GM19438 (cell line): ENCODE results near the gene KCNE1.
"Not testable (repeated sequence)": the region's sequence is repeated elsewhere in the genome, so short reads cannot be mapped to it uniquely, and the experiment has no call there.

Source experiments
- ATAC-seq: cut with Tn5 transposase; IDR thresholded peaks from one replicate; pipeline ENCODE4 v1.9.1; 2021; ENCODE audit warnings: low read depth; ENCODE audit not compliant: unreplicated experiment

The KCNE1 gene

DNA sequence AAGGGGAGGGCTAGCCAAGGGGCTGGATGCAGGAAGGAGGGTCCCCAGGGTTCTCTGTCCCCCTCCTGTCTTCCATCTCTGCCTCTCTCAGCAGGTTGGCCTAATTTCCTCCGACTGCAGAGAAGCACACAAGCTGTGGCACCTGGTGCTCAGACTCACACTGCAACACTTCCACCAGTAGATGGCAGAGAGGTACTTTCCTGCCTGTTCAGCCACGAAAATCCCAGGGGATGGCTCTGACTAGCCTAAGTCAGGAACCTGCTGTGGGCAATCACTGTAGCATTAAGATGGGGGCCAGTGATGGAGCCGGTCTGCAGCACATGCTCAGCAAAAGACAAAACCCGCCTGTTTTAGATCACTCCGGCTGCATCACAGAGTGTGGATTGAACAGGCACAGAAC, 82.3 kb downstream of the KCNE1 start:
- not testable (repeated sequence) for ATAC-seq

DNA sequence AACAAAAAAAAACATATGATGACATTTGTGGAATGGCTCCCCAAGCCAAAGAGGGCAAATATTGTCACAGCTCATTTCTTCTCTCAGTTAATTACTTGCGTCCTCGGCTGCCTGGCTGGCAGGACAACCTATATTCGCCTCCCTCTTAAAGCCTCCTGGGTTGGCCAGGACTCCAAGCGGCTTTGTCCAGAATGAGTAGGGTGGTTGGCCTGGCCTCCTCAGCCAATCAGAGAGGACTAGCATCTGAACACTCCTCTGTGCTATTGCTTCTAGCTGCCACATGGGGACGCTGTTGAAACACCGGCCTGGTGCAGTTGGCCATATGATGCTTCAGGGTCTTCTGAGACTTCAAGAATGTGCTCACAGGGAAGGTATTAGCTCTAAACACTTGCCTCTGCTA, 83.6 kb downstream of the KCNE1 start:
- not testable (repeated sequence) for ATAC-seq

- ATAC-seq = not testable (repeated sequence)
These were observed 84.7 kb downstream of the KCNE1 start for GRCh38 chr21:34427339-34427738.

GRCh38 chr21:34423805-34424204, 88.2 kb downstream of the KCNE1 start, which contains the start of gene SMIM34:
Gene SMIM34, minus strand, starts transcription at chr21:34423951. Its CDS starts 112 bp downstream, at chr21:34423839.
- not testable (repeated sequence) for ATAC-seq

DNA sequence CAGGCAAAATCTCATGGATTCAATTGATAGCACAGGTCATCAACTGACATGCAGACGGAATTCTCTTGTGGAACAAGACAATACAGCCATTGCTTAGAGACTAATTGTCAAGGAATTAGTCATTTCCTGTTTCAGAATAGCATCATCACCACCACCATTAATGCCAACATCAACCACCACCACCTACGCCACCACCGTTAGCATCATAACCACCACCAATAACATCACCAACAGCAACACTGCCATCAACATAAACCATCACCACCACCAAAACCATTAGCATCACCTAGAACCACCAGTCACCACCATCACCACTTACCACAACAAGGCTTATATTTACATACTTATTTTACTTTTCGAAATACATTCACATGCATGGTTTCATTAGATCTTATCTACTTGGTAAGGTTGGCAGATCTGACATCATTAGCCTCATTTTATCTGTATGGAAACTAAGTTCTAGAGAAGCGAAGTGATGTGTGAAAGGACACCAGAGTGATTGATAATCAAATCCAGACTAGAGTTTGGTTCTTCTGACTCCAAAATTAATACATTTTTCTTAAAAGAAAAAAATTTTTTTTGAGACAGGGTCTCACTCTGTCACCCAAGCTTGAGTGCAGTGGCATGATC, 94.4 kb downstream of the KCNE1 start:
- not testable (repeated sequence) for ATAC-seq

DNA sequence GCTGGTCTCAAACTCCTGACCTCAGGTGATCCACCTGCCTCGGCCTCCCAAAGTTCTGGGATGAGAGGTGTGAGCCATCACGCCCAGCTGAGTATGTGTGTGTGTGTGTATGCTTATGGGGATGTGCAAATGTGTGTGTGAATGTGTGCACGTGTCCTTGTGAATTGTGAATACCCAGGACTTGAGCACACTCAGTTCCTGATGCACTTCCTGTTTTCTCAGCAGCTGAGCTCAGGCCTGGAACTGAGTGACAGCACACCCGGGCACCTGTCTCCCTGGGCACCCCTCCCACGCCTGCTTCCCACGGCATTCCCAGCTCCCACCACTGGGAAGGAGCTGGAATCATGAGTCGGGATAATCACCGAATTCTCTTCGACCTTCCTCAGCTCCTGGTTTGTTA, 104.7 kb downstream of the KCNE1 start:
- not testable (repeated sequence) for ATAC-seq

DNA sequence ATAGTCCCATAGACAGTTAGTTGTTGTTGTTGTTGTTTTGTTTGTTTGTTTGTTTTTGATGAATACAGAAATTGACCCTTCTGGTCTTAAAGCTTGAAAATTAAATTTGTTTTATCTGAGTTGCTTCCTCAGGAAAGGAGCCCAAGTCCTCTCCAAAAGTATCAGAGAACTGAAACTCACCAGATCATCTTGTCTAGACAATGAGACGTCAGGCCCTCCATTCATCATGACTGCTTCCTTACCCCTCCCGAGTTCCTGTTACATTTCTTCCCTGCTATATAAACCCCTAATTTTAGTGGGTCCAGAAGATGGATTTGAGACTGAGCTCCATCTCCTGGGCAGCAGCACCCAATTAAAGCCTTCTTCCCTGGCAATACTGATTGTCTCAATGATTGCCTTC, 105.3 kb downstream of the KCNE1 start:
- ATAC-seq = not testable (repeated sequence)

DNA sequence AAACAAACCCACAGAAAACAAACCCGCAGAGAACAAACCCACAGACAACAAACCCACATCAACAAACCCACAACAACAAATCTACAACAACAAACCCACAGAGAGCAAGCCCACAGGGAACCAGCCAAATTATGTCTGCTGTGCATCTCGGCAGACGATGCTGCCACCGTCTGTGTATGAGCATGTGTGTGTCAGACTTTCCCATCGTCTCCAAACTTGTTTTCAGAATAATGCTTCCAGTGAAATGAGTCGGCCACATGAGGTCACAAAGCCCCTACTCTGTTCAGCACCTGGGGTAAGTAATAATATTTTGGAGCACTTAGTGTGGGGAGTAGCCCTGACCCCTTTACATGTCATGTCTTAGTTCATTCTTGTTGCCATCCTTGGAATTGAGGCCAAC, 105.9 kb downstream of the KCNE1 start:
- ATAC-seq = not testable (repeated sequence)

GRCh38 chr21:34405686-34406085, 106.3 kb downstream of the KCNE1 start:
- ATAC-seq = not testable (repeated sequence)

GRCh38 chr21:34404742-34405141, 107.3 kb downstream of the KCNE1 start:
- ATAC-seq = not testable (repeated sequence)

DNA sequence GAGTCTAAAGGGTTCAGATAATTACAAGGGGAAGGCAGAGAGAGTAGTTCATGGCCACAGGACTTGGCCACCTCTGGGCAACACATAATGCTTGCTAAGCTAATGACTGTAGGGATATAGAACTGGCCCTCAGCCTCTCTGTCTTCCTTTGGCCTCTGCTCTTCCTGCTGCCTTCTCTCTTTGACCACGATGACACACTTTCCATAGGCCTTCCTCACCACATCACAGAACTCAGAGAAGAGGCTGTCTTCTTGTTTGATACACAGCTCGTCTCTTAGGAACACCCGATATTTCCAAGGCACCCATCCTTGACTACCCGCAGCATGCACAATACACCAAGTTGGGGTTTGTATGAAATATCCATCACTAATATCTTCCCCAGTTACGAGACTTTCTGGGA, 111.5 kb downstream of the KCNE1 start:
- ATAC-seq = not testable (repeated sequence)
